Measurements from ENCODE around the gene MGA.
"Not testable (repeated sequence)": the region's sequence is repeated elsewhere in the genome, so short reads cannot be mapped to it uniquely, and the experiment has no call there.

The MGA gene

DNA sequence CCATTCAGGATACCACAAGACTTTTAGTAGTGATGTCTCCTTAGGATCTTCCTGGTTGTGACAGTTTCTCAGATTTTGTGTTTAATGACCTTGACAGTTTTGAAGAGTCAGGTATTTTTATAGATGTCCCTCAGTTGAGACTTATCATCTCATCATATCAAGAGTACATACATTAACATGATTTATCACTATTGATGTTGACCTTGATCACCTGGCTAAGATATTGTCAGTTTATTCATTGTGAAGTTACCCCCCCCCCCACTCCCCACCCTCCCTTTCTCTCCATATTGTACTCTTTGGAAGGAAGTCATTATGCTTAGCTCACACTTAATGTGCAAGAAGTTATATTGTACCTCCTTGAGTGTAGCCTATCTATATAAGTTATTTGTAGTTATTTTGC lies 42.9 kb downstream of the MGA start:
- DNase-seq (ENCODE audit: insufficient read length, low spot score) (no peak), FAIRE-seq (no peak)
- TF ChIP-seq, protein P1, sequence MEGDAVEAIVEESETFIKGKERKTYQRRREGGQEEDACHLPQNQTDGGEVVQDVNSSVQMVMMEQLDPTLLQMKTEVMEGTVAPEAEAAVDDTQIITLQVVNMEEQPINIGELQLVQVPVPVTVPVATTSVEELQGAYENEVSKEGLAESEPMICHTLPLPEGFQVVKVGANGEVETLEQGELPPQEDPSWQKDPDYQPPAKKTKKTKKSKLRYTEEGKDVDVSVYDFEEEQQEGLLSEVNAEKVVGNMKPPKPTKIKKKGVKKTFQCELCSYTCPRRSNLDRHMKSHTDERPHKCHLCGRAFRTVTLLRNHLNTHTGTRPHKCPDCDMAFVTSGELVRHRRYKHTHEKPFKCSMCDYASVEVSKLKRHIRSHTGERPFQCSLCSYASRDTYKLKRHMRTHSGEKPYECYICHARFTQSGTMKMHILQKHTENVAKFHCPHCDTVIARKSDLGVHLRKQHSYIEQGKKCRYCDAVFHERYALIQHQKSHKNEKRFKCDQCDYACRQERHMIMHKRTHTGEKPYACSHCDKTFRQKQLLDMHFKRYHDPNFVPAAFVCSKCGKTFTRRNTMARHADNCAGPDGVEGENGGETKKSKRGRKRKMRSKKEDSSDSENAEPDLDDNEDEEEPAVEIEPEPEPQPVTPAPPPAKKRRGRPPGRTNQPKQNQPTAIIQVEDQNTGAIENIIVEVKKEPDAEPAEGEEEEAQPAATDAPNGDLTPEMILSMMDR (IDR thresholded peaks at IDR 0.05; ENCODE audit: insufficient read depth, missing control alignments), result no peak

DNA sequence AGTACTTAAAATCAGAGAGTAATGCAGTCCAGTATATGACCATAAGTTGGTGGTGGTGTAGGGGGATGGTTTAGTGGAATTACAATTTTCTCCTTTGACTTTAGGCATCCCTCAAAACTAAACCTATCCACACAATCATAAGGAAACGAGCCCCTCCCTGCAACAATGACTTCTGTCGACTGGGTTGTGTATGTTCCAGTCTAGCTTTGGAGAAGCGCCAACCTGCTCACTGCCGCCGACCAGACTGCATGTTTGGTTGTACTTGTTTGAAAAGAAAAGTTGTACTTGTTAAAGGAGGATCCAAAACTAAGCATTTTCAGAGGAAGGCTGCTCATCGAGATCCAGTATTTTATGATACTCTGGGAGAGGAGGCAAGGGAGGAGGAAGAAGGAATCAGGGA lies 52.8 kb downstream of the MGA start:
- FAIRE-seq, result no peak
- DNase-seq (ENCODE audit: insufficient read length, low spot score), result no peak
- TF ChIP-seq, protein P1 (IDR thresholded peaks at IDR 0.05; ENCODE audit: insufficient read depth, missing control alignments), result no peak

DNA sequence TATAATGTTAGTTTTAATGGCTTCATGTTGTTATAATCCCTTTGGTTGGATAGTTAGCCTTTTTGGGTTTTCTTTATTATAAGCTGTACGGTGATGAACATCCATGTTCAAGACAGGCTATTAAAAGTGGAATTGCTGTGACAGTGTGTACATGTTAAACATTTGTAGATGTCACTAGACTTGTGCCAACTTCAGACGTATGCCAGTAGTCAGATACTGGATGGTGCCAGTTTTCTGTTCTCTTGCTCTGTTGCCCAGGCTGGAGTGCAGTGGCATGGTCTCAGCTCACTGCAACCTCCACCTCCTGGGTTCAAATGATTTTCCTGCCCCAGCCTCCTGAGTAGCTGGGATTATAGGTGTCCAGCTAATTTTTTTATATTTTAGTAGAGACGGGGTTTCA lies 54.1 kb downstream of the MGA start:
- TF ChIP-seq, protein P1 (IDR thresholded peaks at IDR 0.05; ENCODE audit: insufficient read depth, missing control alignments), result no peak
- DNase-seq (ENCODE audit: insufficient read length, low spot score), result no peak
- FAIRE-seq, result no peak

DNA sequence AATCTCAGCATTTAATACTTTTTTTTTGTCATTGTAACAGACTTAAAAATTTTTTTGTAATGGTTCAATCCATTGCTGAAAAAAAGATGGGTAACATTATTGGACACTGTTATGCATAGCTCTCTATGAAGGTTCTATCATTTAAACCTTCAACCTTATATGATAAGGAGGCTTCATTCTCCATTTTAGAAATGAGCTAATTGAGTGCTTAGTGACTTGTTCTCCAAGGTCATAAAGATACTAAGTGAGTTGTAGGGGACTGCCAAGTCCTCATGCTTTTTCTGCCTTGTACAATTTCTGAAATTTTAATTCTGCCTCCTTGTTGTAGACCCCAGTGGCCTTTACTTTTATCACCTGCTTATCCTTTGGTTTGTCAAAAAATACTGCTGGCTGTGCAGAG lies 56.7 kb downstream of the MGA start:
- no peak for DNase-seq (ENCODE audit: insufficient read length, low spot score)
- no peak for FAIRE-seq
- TF ChIP-seq, protein P1 (IDR thresholded peaks at IDR 0.05; ENCODE audit: insufficient read depth, missing control alignments), result no peak

DNA sequence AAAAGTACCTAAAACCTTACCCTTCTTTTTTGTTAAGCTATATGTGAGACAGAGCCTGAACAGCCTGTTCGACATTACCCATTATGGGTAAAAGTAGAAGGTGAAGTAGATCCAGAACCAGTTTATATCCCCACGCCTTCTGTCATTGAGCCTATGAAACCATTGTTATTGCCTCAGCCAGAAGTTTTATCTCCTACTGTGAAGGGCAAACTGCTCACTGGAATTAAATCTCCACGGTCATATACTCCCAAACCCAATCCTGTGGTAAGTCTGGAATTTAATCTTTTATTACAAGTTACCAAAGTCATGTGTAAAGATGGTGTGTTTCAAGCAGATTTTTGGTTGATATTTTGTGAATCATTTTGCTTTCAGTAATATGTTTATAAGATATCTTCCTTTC lies 66.9 kb downstream of the MGA start:
- FAIRE-seq (no peak), DNase-seq (ENCODE audit: insufficient read length, low spot score) (no peak)
- TF ChIP-seq, protein P1 (IDR thresholded peaks at IDR 0.05; ENCODE audit: insufficient read depth, missing control alignments), result no peak

DNA sequence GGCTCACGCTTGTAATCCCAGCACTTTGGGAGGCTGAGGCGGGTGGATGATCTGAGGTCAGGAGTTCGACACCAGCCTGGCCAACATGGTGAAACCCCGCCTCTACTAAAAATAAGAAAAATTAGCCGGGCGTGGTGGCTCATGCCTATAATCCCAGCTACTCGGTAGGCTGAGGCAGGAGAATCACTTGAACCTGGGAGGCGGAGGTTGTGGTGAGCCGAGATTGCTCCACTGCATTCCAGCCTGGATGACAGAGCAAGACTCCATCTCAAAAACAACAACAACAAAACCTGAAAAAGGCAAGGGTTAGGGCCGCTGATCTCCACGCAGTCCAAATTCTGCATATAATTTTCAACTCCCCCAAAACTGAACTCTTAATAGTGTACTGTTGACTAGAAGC lies 67.9 kb downstream of the MGA start:
- not testable (repeated sequence) for FAIRE-seq; DNase-seq (ENCODE audit: insufficient read length, low spot score)

DNA sequence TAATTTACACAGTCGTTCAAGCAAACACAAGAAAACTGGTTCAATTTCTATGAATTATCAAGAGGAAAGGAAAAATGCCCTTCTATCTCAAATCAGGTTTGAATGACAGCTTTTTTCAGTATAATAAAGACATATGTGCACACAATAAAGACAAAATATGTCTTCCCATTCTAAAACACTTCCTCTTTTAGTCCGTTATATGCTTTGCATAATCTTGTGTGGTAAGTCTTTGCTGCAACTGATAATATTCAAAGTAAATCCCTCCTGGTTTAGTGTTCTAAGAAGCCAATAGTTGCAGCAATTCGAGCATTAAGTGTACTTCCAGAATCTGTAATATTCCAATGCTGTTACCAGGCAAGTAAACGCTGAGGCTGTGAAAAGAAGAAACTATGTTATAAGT lies 70.3 kb downstream of the MGA start:
- FAIRE-seq (no peak), DNase-seq (ENCODE audit: insufficient read length, low spot score) (no peak)
- TF ChIP-seq, protein P1 (IDR thresholded peaks at IDR 0.05; ENCODE audit: insufficient read depth, missing control alignments), result no peak

DNA sequence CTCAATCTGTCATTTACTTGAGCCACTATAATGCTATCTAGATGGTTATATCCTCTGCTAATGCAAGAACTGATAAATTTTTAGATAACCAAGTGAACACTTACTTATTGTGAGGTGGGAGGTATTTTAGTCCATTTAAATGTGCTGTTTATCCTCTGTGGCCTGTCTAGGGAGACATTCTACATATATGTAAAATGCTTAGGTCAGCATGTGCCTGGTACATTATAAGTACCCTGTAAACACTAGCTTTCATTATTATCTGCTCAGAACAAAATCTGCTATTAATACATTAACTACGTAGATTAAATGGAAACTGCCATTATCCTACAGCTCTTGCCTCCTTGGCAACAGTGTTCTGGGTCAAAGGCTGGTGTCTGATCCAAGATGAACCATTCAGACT lies 72.3 kb downstream of the MGA start:
- DNase-seq (ENCODE audit: insufficient read length, low spot score), result no peak
- TF ChIP-seq, protein P1 (IDR thresholded peaks at IDR 0.05; ENCODE audit: insufficient read depth, missing control alignments), result no peak
- peak; percentile 35 for FAIRE-seq

Measured in D721Med (cell line).